Esophagus squamous epithelium (tissue), 5 donors: ENCODE data around the gene DTNA. TPM values are rescaled to one million over a fixed set of nuclear protein-coding genes. Genes with fewer than 3 reads are reported as not detected.

Experiments
- DNase-seq: peaks from one replicate; lab custom pipeline; 2025; lab: John Stamatoyannopoulos, UW
- H3K27ac ChIP-seq, 4 donors: fragments of 200-600 bp; sonication (generic); one replicate each; pipeline ENCODE4 v1.5.1; 2016 to 2019; ENCODE audit warnings: mild to moderate bottlenecking in 1 of 4
- H3K27me3 ChIP-seq, 4 donors: fragments of 200-600 bp; sonication (generic); 1 replicate in 3 of 4; 2 replicates in 1 of 4; pipeline versions ENCODE4 v1.5.1 to v1.6.0; 2017 to 2021; ENCODE audit warnings: antibody characterized with exemption in 1 of 4
- H3K36me3 ChIP-seq, 3 donors: fragments of 200-600 bp; sonication (generic); one replicate each; pipeline ENCODE4 v1.5.1; 2016 to 2019
- H3K4me1 ChIP-seq, 3 donors: fragments of 200-600 bp; sonication (generic); one replicate each; pipeline ENCODE4 v1.5.1; 2017 to 2019
- H3K4me3 ChIP-seq, 4 donors: fragments of 200-600 bp; sonication (generic); 1 replicate in 3 of 4; 2 replicates in 1 of 4; pipeline ENCODE4 v1.5.1; 2016 to 2019; ENCODE audit warnings: mild to moderate bottlenecking in 2 of 4, moderate library complexity in 1 of 4
- H3K9me3 ChIP-seq, 3 donors: fragments of 200-600 bp; sonication (generic); one replicate each; pipeline ENCODE4 v1.5.1; 2016 to 2019
- POLR2A ChIP-seq, 4 donors: fragments of 450-650 bp; IDR thresholded peaks; one replicate each; pipeline ENCODE4 v1.6.1; 2017; ENCODE audit warnings: antibody characterized with exemption in 4 of 4, mild to moderate bottlenecking in 4 of 4, moderate library complexity in 3 of 4
- WGBS, 2 donors: methylation state at CpG; one replicate each; pipeline ENCODE4 v1.1.5; 2018; 5-methylcytosine and 5-hydroxymethylcytosine counted together
- intact Hi-C: fragments of 100-400 bp; cut with DNase I; formaldehyde crosslinking; loops from one replicate; pipeline ENCODE4 v1.15.0; 2022
- total RNA-seq, 4 donors: library from RNA; depleted of rRNA; stranded (reverse); fragments of >200 nt; gene quantifications; one replicate each; pipeline ENCODE4 v1.1.0, GENCODE V29; 2016
- TF ChIP-seq, protein P1 (sequence below), 6 experiments: fragments of 450-650 bp in 4 of 6; fragments of 200-600 bp in 2 of 6; sonication (generic) in 2 of 6; IDR thresholded peaks; one replicate each; pipeline ENCODE4 v1.5.1; 2016 to 2019; ENCODE audit warnings: antibody characterized with exemption in 6 of 6, mild to moderate bottlenecking in 4 of 6, moderate library complexity in 4 of 6
- donor health status: DM: yes; HTN: yes; CAD: no.

DTNA gene
- total RNA-seq, 4 donors from 2014 or later, result 1.7 to 75.0 (median 17.2) TPM

DNA sequence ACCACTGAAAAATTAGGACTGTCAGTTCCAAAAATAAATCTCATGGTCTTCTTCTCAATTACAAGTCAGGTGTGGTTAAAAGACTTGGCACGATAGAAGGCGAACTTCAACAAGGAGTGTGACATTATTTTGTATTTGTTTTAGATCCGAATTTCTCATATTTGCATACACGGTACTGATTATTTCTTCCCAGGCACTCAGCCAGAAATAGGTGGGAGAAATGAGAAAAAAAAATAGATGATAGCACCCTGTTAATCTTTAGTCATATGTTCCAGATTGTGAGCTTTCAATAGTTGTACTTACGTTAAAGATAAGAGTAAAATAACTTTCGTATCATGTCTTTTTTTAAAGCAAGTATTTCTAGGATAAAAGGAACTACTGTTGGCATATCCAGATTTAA lies 106.1 kb downstream of the DTNA start:
- no peaks in the 10 kb centered on the region for H3K9me3 ChIP-seq
- DNase-seq, result no peak
- 78 to 83% methylated on average over 6 of the region's 6 CpGs for WGBS, 2 donors

DNA sequence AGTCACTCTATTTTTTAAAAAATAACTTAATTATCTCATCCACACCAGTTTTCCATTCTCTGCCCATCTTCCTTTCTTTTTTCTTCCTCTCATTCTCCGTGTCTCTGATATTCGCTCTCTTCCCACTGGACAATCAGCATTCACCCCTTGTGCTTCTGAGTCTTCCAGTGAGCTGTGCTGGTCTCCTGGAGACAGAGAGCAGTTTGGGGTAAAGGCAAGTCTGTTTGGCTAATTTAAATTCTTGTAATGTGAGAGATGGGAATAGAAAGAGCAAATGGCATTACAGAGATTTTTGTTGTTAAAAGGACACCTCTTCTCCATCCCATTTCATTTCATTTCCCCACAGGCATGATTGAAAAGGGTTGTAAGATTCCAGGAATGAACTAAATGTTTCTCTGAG lies 107.5 kb downstream of the DTNA start:
- WGBS, 2 donors, result 70 to 85% methylated on average over 2 of the region's 2 CpGs
- H3K36me3 ChIP-seq, result no peaks in the 10 kb centered on the region
- DNase-seq, result no peak
- no peaks in the 10 kb centered on the region for H3K9me3 ChIP-seq
- intact Hi-C loops, result no loop called here
- no peak overlapping the region for H3K27ac ChIP-seq
- no peak overlapping the region for H3K4me3 ChIP-seq
- TF ChIP-seq POLR2A (IDR thresholded peaks at IDR 0.05), result no peak
- TF ChIP-seq, protein P1, sequence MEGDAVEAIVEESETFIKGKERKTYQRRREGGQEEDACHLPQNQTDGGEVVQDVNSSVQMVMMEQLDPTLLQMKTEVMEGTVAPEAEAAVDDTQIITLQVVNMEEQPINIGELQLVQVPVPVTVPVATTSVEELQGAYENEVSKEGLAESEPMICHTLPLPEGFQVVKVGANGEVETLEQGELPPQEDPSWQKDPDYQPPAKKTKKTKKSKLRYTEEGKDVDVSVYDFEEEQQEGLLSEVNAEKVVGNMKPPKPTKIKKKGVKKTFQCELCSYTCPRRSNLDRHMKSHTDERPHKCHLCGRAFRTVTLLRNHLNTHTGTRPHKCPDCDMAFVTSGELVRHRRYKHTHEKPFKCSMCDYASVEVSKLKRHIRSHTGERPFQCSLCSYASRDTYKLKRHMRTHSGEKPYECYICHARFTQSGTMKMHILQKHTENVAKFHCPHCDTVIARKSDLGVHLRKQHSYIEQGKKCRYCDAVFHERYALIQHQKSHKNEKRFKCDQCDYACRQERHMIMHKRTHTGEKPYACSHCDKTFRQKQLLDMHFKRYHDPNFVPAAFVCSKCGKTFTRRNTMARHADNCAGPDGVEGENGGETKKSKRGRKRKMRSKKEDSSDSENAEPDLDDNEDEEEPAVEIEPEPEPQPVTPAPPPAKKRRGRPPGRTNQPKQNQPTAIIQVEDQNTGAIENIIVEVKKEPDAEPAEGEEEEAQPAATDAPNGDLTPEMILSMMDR (IDR thresholded peaks at IDR 0.05), result no peak
- H3K27me3 ChIP-seq, result no peaks in the 10 kb centered on the region
- H3K4me1 ChIP-seq, result no peaks in the 10 kb centered on the region

More for the DNA sequence above, 106.1 kb downstream of the DTNA start:
- H3K36me3 ChIP-seq, result no peaks in the 10 kb centered on the region
- H3K4me1 ChIP-seq, result no peaks in the 10 kb centered on the region
- H3K4me3 ChIP-seq, result no peak overlapping the region
- H3K27me3 ChIP-seq, result no peaks in the 10 kb centered on the region
- intact Hi-C loops, result no loop called here
- TF ChIP-seq, protein P1 (IDR thresholded peaks at IDR 0.05), result no peak
- no peak for TF ChIP-seq POLR2A (IDR thresholded peaks at IDR 0.05)
- no peak overlapping the region for H3K27ac ChIP-seq

DNA sequence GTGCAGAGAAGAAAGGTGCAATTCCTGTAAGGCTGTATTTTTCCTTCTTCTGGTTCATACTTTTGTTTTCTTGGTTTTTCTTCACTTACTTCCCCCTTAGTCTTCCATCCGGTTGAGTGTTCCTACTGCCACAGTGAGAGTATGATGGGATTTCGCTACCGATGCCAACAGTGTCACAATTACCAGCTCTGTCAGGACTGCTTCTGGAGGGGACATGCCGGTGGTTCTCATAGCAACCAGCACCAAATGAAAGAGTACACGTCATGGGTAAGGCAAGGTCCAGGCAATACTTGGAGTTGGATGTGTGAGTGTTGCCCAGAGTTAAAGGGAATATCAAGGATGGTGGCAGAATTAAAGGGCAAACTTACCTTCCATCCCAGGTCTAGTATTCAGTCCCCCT lies 108.0 kb downstream of the DTNA start:
- H3K36me3 ChIP-seq, result no peaks in the 10 kb centered on the region
- WGBS, 2 donors, result 71 to 86% methylated on average over 4 to 5 of the region's 5 CpGs
- DNase-seq, result no peak
- TF ChIP-seq, protein P1 (IDR thresholded peaks at IDR 0.05), result no peak
- H3K4me3 ChIP-seq, result no peak overlapping the region
- no peaks in the 10 kb centered on the region for H3K9me3 ChIP-seq
- no peaks in the 10 kb centered on the region for H3K27me3 ChIP-seq
- intact Hi-C loops, result no loop called here
- no peaks in the 10 kb centered on the region for H3K4me1 ChIP-seq
- no peak overlapping the region for H3K27ac ChIP-seq

DNA sequence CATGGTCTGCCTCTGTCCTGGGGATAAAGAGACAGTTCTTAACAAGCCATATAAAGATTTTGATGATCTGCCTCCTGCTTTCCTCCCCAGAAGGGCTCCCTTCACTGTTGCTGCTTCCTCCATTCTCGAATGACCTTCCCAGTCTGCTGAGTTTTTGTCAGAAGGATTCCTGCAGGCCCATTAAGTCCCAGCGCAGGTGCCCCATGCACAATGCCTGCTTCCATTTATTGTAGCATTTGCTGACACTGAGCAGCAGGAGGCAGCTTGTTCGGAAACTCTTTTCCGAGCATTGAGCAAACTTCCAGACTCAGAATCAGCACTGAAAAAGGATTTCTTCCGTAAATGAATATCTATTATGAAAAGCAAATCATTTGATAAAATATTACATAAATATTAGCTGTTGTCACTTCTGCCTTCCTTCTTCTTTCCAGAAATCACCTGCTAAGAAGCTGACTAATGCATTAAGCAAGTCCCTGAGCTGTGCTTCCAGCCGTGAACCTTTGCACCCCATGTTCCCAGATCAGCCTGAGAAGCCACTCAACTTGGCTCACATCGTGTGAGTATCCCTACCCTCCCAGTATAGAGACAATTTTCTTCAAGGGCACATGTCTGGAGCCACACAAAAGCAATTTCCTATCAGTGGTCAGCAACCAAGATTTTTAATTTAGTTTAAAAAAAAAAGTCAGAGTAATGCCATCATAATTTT lies 110.4 kb downstream of the DTNA start:
- no peak for DNase-seq
- Histone ChIP-seq H3K4me3 (no peak overlapping the region), H3K27me3 (no peaks in the 10 kb centered on the region), H3K9me3 (no peaks in the 10 kb centered on the region), H3K4me1 (no peaks in the 10 kb centered on the region), H3K27ac (no peak overlapping the region), H3K36me3 (no peaks in the 10 kb centered on the region)
- intact Hi-C loops, result no loop called here
- TF ChIP-seq, protein P1 (IDR thresholded peaks at IDR 0.05), result no peak
- 63 to 74% methylated on average over 7 of the region's 7 CpGs for WGBS, 2 donors

DNA sequence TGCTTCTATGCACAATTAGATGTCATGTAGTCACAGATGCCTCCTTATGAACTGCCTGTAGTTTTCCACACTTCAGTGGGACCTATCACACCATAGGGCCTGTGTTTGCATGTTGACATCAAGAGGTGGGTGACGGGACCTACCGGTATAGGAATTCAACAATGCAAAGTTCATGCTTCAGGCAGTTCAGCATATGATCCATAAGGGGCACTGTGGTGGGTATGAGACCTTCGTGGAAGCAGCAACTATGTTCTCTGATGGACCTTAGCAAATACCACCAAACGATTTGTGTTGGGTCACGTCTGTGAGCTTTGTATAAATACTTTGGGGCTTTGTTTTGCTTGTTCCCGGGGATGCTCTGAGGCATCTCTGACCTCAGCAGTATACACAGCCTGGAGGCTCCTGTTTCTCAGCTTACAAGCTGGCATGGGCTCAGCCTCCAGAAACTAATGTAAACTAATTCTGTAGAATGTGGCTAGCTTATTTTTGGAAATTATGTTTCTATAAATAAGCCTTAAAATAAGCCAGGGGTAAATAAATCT lies 111.6 kb downstream of the DTNA start:
- no peaks in the 10 kb centered on the region for H3K36me3 ChIP-seq
- H3K9me3 ChIP-seq, result no peaks in the 10 kb centered on the region
- no peak overlapping the region for H3K27ac ChIP-seq
- no peaks in the 10 kb centered on the region for H3K27me3 ChIP-seq
- no peaks in the 10 kb centered on the region for H3K4me1 ChIP-seq
- WGBS, 2 donors, result 46 to 54% methylated on average over 6 of the region's 6 CpGs
- intact Hi-C loops, result no loop called here
- TF ChIP-seq, protein P1 (IDR thresholded peaks at IDR 0.05), result no peak
- no peak for TF ChIP-seq POLR2A (IDR thresholded peaks at IDR 0.05)
- no peak for DNase-seq
- H3K4me3 ChIP-seq, result no peak overlapping the region
